ENCODE results near the gene MAMDC4.

DNA sequence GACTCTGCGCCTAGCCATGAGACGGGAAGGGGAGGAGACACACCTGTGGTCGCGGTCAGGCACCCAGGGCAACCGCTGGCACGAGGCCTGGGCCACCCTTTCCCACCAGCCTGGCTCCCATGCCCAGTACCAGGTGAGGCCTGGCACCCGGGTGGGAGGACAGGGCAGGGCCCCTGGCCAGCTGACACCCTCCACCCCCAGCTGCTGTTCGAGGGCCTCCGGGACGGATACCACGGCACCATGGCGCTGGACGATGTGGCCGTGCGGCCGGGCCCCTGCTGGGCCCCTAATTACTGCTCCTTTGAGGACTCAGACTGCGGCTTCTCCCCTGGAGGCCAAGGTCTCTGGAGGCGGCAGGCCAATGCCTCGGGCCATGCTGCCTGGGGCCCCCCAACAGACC is 5.0 kb downstream of the MAMDC4 start:
- TF ChIP-seq POLR2A (IDR thresholded peaks at IDR 0.05) (no peak), CTCF (IDR thresholded peaks at IDR 0.05) (no peak)

Measured in body of pancreas (tissue), 4 donors.